HG02642 (cell line): ENCODE results near the gene ISG20L2.

Experiments used
- ATAC-seq: cut with Tn5 transposase; IDR thresholded peaks from one replicate; pipeline ENCODE4 v1.9.1; 2021; ENCODE audit warnings: mild to moderate bottlenecking; ENCODE audit not compliant: unreplicated experiment, poor library complexity

ISG20L2 gene

DNA sequence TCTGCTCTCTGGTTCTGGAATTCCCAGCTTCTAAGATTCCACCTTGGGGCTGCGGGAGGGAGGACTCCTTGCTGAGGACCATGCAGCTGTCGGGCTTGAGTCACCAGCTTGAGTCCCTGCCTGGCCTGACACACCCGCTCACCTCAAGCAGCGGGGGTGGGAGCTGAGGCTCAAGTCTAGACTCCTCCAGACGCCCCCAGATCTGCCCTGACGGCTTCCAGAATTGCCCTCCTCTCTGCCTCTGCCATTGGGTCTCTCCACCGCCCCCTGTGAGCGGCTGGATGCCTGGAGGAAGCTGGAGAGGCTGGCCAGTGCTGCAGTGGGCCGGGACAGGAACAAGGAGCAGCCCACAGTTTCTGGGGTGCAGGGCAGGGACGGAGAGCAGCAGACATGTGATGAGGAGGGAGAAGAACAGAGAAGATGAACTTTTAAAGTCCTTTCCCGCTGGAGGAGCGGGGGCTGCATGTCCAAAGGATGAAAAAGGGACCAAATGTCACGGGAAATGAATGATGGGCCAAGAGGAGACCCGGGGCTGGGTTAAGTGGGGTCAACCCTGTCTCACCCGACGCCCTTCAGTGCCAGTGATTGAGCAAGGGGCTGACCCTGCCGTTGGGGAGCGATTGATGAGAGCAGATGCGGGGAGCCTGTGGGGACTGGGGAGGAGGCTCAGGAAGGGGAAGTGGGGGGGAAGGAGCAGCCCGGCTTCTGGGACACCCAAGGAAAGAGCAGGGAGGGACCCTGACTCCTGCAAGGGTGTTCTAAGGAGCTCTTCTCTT, 36.7 kb downstream of the ISG20L2 start:
- no peak for ATAC-seq

- ATAC-seq = no peak
Observed at GRCh38 chr1:156691191-156691590, 37.4 kb downstream of the ISG20L2 start.

- no peak for ATAC-seq
Observed at GRCh38 chr1:156690675-156691036, 37.9 kb downstream of the ISG20L2 start.

GRCh38 chr1:156689953-156690674, 38.5 kb downstream of the ISG20L2 start:
- ATAC-seq = no peak

- ATAC-seq = peak; percentile 73
Observed at GRCh38 chr1:156689035-156689952, 39.3 kb downstream of the ISG20L2 start.

- ATAC-seq = no peak
Observed at GRCh38 chr1:156684227-156684782, 44.3 kb downstream of the ISG20L2 start.

DNA sequence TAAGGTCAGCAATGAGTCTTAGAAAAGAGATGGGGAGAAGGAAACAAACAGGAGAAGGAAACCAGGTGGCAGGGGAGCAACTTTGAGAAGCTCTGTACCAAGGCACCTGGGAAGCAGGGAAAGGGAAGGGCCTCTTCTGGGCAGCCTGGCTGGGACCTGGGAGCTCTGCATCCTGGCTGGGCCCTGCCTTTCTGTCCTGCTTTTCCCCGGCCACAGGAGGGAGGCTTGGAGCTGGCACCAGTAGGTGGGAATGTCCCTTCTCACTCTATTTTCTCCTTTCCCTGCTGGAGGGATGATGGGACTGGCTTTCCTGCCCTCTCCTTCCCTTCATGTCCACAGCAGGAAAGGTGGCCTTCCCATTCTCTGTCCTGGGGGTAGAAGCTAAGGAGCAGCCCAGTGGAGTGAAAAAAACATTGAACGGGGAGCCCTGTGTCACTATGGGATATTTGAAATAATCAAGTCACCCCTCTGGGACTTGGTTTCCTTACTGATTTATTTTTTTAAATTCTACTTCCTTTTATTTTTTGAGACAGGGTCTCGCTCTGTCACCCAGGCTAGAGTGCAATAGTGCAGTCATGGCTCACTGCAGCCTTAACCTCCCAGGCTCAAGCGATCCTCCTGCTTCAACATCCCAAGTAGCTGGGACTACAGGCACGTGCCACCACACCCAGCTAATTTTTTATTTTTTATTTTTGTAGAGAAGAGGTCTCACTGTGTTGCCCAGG, 46.2 kb downstream of the ISG20L2 start:
- no peak for ATAC-seq

- no peak for ATAC-seq
Observed at GRCh38 chr1:156681196-156681960, 47.2 kb downstream of the ISG20L2 start.

- no peak for ATAC-seq
Observed at GRCh38 chr1:156680056-156680455, 48.5 kb downstream of the ISG20L2 start.

GRCh38 chr1:156677616-156678596, 50.7 kb downstream of the ISG20L2 start:
- no peak for ATAC-seq

DNA sequence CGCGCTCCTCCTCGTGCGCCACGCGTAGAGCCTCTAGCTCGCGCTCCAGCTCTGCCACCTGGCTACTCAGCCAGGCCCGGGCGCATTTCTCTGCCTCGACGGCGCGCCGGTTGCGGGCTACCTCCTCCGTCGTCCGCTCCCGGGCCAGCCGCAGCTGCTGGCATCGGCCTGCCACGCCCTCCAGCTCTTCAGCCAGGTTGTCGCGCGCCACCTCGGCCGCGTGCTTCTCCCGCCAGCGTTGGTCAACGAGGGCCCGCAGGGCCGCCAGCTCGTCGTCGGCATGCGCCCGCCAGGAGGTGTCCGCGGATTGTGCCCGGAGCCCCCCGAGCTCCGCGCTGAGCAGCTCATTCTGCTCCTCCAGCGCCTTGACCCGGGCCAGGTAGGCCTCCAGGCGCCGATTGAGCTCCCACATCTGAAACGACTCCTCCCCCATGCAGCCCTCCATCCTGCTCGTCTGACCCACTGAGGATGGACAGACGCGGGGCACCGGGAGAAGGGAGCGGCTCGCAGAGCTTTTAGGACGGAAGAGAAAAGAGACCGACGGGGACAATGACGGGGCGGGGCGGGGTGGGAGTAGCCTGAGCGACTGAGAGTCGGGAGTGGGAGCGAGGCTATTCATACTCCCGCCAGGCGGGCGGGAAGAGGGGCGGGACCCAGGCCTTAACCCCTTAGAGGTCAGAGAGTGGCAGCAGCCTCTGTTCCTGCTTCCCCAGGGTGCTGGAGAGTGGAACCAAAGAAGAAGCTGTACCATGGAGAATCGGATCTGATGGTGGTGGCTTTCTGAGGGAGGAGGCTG, 51.5 kb downstream of the ISG20L2 start, which contains the start of gene NES:
NES (minus strand) TSS at position 588 of the 796 bp plus-strand sequence; CDS start at position 445, 143 bp downstream.
- no peak for ATAC-seq

DNA sequence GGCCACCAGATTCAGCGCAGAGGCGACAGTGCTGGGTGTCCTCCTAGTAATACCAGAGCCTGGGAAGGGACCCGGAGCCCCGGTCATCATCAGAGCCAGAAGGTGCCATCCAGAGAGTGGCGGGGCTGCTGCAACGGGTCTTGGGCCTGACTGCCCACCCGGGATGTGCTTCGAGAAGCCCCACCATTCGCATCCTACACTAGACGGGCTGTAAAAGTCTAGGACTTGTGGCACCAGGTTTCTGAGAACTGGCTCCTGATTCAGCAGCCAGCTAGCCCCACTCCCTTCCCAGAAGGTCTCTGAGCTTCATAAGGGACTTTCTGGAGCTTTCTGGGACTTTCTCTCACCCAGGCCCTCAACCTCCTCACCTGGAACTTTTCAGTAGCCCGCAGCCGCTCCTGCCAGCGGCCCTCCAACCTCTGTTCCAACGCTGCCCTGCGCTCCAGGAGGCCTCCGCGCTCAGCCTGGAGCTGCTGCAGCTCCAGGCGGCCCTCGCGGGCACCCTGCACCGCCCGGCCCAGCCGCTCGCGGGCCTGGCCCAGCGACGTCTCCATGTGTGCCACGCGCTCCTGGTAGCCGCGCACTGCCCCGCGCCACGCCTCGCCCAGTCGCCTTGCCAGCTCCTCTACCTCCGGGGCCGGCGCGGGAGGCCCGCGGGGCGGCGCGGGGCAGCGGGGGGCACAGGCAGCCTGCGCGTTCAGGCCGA, 52.3 kb downstream of the ISG20L2 start:
- ATAC-seq = no peak

GRCh38 chr1:156675210-156676113, 53.1 kb downstream of the ISG20L2 start:
- no peak for ATAC-seq

DNA sequence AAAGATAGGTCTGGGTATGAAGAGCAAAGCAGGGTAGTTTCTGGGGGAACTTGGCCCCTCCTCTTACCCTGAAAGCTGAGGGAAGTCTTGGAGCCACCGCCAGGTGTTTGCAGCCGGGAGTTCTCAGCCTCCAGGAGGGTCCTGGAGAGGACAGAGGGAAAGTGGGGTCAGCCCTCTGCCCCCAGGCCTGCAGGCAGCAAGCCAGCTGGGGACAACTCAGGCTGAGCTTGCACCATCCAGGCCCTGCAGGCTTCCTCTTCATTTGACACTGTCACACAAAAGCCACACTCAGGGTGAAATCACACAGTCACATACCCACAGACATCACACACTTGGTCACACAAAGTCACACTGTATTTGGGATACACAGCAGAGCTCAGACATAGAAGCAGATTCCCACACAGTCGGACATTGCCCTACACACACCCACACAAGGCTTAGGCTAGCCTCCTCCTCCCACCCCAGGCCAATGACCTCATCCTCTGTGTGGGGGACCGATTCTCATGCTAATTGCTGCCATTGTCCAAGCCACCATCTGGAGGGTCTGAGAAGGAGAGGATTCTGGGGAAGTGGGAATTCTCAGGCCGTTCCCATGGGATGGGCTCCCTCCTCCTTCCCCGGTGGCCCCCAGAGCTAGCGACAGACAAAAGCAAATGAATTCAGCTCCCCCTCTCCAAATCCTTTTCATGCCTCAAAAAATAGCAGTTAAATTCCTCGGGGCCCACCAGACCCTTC, 55.0 kb downstream of the ISG20L2 start:
- no peak for ATAC-seq
